GM12865 (cell line): ENCODE data around the gene SLC24A3.

ENCODE experiments used
- DNase-seq: peaks from one replicate; pipeline ENCODE4 v3.0.0; 2010; ENCODE audit warnings: low read depth
- H3K4me3 ChIP-seq: 2 replicates; pipeline ENCODE4 v1.5.1; 2011; ENCODE audit warnings: mild to moderate bottlenecking, low read depth, low read length, control low read depth
- TF ChIP-seq, protein P1 (sequence below): IDR thresholded peaks from 2 replicates; pipeline ENCODE4 v1.5.1; 2011; ENCODE audit warnings: low read length, control low read depth, low read depth, inconsistent platforms; ENCODE audit not compliant: insufficient read depth; ENCODE audit errors: missing control alignments

SLC24A3 gene

GRCh38 chr20:19451923-19452295 is 239.5 kb downstream of the SLC24A3 start:
- H3K4me3 ChIP-seq = no peak overlapping the region
- TF ChIP-seq, protein P1, sequence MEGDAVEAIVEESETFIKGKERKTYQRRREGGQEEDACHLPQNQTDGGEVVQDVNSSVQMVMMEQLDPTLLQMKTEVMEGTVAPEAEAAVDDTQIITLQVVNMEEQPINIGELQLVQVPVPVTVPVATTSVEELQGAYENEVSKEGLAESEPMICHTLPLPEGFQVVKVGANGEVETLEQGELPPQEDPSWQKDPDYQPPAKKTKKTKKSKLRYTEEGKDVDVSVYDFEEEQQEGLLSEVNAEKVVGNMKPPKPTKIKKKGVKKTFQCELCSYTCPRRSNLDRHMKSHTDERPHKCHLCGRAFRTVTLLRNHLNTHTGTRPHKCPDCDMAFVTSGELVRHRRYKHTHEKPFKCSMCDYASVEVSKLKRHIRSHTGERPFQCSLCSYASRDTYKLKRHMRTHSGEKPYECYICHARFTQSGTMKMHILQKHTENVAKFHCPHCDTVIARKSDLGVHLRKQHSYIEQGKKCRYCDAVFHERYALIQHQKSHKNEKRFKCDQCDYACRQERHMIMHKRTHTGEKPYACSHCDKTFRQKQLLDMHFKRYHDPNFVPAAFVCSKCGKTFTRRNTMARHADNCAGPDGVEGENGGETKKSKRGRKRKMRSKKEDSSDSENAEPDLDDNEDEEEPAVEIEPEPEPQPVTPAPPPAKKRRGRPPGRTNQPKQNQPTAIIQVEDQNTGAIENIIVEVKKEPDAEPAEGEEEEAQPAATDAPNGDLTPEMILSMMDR = no peak
- DNase-seq = peak; percentile 9

DNA sequence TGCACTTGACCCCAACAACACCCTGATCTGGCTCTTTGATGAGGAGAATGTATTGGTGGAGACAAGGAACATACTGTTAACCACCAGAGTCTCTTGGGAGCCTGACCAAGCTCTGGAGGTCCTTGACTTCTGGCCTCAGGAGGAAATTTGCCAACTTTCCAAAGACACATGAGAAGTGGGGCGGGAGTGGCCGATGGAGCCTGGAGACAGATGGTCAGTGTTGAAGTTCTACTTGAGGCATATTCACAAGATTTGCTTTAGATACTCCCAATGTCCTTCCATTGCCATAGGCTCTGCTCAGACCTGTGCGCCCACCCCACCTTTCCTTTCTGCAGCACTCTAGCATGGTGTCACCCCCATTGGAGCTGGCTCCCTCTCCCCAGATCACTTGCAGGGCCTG is 241.0 kb downstream of the SLC24A3 start:
- no peak for DNase-seq
- no peak overlapping the region for H3K4me3 ChIP-seq
- TF ChIP-seq, protein P1 = no peak

- H3K4me3 ChIP-seq = no peak overlapping the region
- no peak for DNase-seq
- TF ChIP-seq, protein P1 = no peak
Measured at GRCh38 chr20:19453862-19454261, 241.4 kb downstream of the SLC24A3 start.

DNA sequence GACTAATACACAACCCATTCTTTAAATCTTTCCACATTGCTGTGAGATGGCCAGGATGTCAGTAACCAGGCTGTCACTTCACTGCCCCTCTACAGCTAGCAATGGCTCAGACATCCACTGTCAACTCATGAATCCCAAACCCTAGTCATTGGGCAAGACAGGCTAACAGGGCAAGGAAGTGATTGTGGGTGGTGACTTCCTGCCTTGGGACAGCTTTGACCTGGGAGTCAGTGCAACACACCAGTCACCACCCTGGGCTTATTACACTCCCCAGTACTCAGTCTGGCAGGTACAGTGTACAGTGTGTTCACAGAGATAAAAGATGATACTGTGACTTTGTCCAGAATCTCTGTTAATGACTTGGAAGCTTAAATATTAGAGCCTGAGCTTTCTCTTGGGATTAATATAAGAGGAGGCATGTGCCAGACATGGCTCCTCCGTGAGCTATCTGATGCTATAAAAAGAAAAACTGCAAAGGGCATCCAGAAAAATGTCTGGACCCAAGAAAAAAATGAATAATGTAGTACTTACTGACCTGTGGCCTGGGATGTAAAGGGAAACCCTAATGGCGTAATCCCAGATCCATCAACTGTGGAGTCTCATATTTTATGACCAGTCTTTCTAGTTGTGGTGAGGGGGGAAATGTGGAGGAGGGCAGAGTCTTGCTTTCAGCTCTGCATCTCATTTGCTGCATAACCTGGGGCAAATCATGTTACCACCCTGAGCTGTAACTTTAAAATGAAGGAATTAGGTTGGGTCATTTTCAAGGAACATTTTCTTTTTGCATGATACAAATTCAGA is 244.4 kb downstream of the SLC24A3 start:
- no peak for DNase-seq
- TF ChIP-seq, protein P1 = no peak

DNA sequence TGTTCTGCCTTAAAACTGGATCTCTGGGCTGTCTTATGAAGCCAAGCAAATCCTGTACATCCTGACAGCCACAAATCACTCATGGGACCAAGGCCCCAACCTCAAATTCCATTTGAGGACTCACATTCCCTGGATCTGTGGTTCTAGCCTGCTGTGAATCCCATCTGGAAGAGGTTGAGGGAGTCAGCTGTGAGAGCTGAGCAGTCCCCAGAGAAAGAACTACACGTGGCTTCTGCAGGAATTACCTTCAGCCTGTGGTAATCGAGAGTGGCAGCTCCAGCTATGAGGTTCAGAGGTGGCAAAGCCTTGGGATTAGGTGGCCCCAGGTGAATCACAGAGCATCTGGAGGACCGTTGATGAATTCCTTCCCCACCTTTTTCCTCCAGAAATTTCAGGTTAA is 245.2 kb downstream of the SLC24A3 start:
- DNase-seq = no peak
- no peak overlapping the region for H3K4me3 ChIP-seq
- TF ChIP-seq, protein P1 = no peak

More for the DNA sequence above, 244.4 kb downstream of the SLC24A3 start:
- no peak overlapping the region for H3K4me3 ChIP-seq

- TF ChIP-seq, protein P1 = no peak
- H3K4me3 ChIP-seq = no peak overlapping the region
- no peak for DNase-seq
Measured at GRCh38 chr20:19460386-19460785, 247.9 kb downstream of the SLC24A3 start.

DNA sequence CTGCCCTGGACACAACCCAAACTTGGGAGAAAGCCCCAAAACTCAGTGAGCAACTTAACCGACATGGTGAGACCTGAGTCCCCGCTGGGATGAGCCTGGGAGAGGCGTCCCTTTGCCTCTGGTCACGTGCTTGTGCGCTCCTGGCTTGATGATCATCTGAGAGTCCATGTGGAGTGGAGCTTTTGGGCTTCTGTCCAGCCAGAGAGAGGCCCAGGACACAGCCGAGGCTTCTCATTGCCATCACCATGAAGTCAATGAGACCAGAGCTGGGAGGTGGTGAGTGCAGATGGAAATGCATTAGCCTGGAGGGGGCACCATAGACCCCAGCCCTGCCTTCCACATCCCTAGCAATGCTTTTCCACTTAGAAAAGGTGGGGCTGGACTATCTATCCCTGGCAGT is 250.0 kb downstream of the SLC24A3 start:
- DNase-seq = no peak

More for the DNA sequence above, 250.0 kb downstream of the SLC24A3 start:
- TF ChIP-seq, protein P1 = no peak
- no peak overlapping the region for H3K4me3 ChIP-seq
